ENCODE data around the gene MSI2. TPM values are rescaled to one million over a fixed set of nuclear protein-coding genes. Genes with fewer than 3 reads are reported as not detected.

Gene MSI2
- total RNA-seq, 2 donors from 2014 or later = 30.1 to 41.1 TPM

- H3K27me3 ChIP-seq = no peaks in the 10 kb centered on the region
- H3K36me3 ChIP-seq = no peaks in the 10 kb centered on the region
- TF ChIP-seq CTCF (IDR thresholded peaks at IDR 0.05) = no peak
- DNase-seq (ENCODE audit: low spot score) = no peak
- H3K9me3 ChIP-seq = no peaks in the 10 kb centered on the region
- no peak overlapping the region for H3K27ac ChIP-seq
- peaks cover 0 to 28% of the 10 kb centered on the region in 2 donors for H3K4me1 ChIP-seq
- H3K4me3 ChIP-seq = no peak overlapping the region
These were observed 301.7 kb downstream of the MSI2 start for GRCh38 chr17:57557834-57558681.

GRCh38 chr17:57559226-57559625, 302.9 kb downstream of the MSI2 start:
- Histone ChIP-seq H3K27ac (no peak overlapping the region), H3K36me3 (no peaks in the 10 kb centered on the region), H3K4me1 (peaks cover 0 to 17% of the 10 kb centered on the region in 2 donors), H3K9me3 (no peaks in the 10 kb centered on the region), H3K4me3 (no peak overlapping the region), H3K27me3 (no peaks in the 10 kb centered on the region)
- TF ChIP-seq CTCF (IDR thresholded peaks at IDR 0.05) = no peak
- DNase-seq (ENCODE audit: low spot score) = no peak

- no peak for DNase-seq (ENCODE audit: low spot score)
- Histone ChIP-seq H3K4me1 (peaks cover 0 to 11% of the 10 kb centered on the region in 2 donors), H3K4me3 (no peak overlapping the region), H3K36me3 (no peaks in the 10 kb centered on the region), H3K27ac (no peak overlapping the region), H3K9me3 (no peaks in the 10 kb centered on the region), H3K27me3 (no peaks in the 10 kb centered on the region)
- no peak for TF ChIP-seq CTCF (IDR thresholded peaks at IDR 0.05)
These were observed 303.5 kb downstream of the MSI2 start for GRCh38 chr17:57559634-57560318.

GRCh38 chr17:57560319-57560705, 304.0 kb downstream of the MSI2 start:
- H3K4me1 ChIP-seq = peaks cover 0 to 6% of the 10 kb centered on the region in 2 donors
- H3K27me3 ChIP-seq = no peaks in the 10 kb centered on the region
- H3K9me3 ChIP-seq = no peaks in the 10 kb centered on the region
- no peaks in the 10 kb centered on the region for H3K36me3 ChIP-seq
- DNase-seq (ENCODE audit: low spot score) = no peak
- no peak overlapping the region for H3K27ac ChIP-seq
- no peak overlapping the region for H3K4me3 ChIP-seq
- TF ChIP-seq CTCF (IDR thresholded peaks at IDR 0.05) = no peak

GRCh38 chr17:57561072-57561861, 304.9 kb downstream of the MSI2 start:
- Histone ChIP-seq H3K4me1 (peaks cover 0 to 5% of the 10 kb centered on the region in 2 donors), H3K27me3 (no peaks in the 10 kb centered on the region), H3K36me3 (no peaks in the 10 kb centered on the region), H3K4me3 (no peak overlapping the region), H3K9me3 (no peaks in the 10 kb centered on the region), H3K27ac (no peak overlapping the region)
- DNase-seq (ENCODE audit: low spot score) = no peak
- no peak for TF ChIP-seq CTCF (IDR thresholded peaks at IDR 0.05)

Data from right atrium auricular region (tissue), 2 donors.